IMR-90 (cell line): Measurements from ENCODE around the gene FBXO30. TPM values are rescaled to one million over a fixed set of nuclear protein-coding genes. Genes with fewer than 3 reads are reported as not detected.

Experiments used
- ATAC-seq: fragments of 200-7000 bp; cut with Tn5 transposase; 2 replicates; pipeline ENCODE4 v1.9.1; 2020; ENCODE audit warnings: low read depth, mild to moderate bottlenecking, moderate library complexity
- BruUV-seq: library from RNA; stranded (reverse); fragments of 400-500 nt; replicated peaks from 2 replicates; lab custom pipeline; 2021; lab: Mats Ljungman, UMichigan
- CTCF ChIA-PET: fragments of 300-600 bp; formaldehyde crosslinking; extraction: SDS; loops from one replicate; lab custom pipeline; 2021; ENCODE audit warnings: antibody characterized with exemption; lab: Yijun Ruan, JAX
- POLR2A ChIA-PET: fragments of 300-600 bp; sonication (Branson Sonifier 250); formaldehyde crosslinking; loops from one replicate; lab custom pipeline; 2022; ENCODE audit warnings: antibody characterized with exemption; ENCODE audit not compliant: unreplicated experiment; lab: Charles Lee
- DNase-seq: peaks from one replicate; pipeline ENCODE4 v3.0.0; 2013
- H2AFZ ChIP-seq: replicated peaks from 2 replicates; pipeline ENCODE3; 2013; ENCODE audit warnings: low read length, mild to moderate bottlenecking; ENCODE audit not compliant: poor library complexity
- H2AK5ac ChIP-seq: 2 replicates; pipeline ENCODE4 v1.6.1; 2013; ENCODE audit warnings: low read depth, low read length, inconsistent platforms
- H2AK9ac ChIP-seq: replicated peaks from 2 replicates; pipeline ENCODE3; 2013; ENCODE audit warnings: mild to moderate bottlenecking, low read depth, low read length, moderate library complexity; ENCODE audit not compliant: poor library complexity
- H2BK120ac ChIP-seq: 2 replicates; pipeline ENCODE4 v1.6.1; 2013; ENCODE audit warnings: low read depth, low read length, inconsistent platforms
- H2BK15ac ChIP-seq: 3 replicates; pipeline ENCODE4 v1.6.1; 2013; ENCODE audit warnings: low read depth, low read length, inconsistent platforms
- H2BK20ac ChIP-seq: 2 replicates; pipeline ENCODE4 v1.6.1; 2013; ENCODE audit warnings: low read depth, mild to moderate bottlenecking, inconsistent platforms, low read length, moderate library complexity
- H2BK5ac ChIP-seq: 2 replicates; pipeline ENCODE4 v1.6.1; 2013; ENCODE audit warnings: mild to moderate bottlenecking, low read depth, low read length, inconsistent platforms; ENCODE audit not compliant: poor library complexity, severe bottlenecking
- H3K14ac ChIP-seq: replicated peaks from 2 replicates; pipeline ENCODE4 v1.6.1; 2013; ENCODE audit warnings: low read depth, low read length, inconsistent platforms
- H3K18ac ChIP-seq: 2 replicates; pipeline ENCODE4 v1.6.1; 2013; ENCODE audit warnings: low read depth, low read length, control low read depth
- H3K23ac ChIP-seq: 2 replicates; pipeline ENCODE4 v1.6.1; 2013; ENCODE audit warnings: low read depth, low read length, inconsistent platforms
- H3K27ac ChIP-seq: 2 replicates; pipeline ENCODE4 v1.5.1; 2013; ENCODE audit warnings: mild to moderate bottlenecking, control low read depth, low read length; ENCODE audit not compliant: insufficient read depth
- H3K27me3 ChIP-seq: 2 replicates; pipeline ENCODE4 v1.6.1; 2013; ENCODE audit warnings: low read length; ENCODE audit not compliant: control insufficient read depth, insufficient read depth
- H3K36me3 ChIP-seq: 2 replicates; pipeline ENCODE4 v1.6.1; 2013; ENCODE audit warnings: low read length, mixed read lengths; ENCODE audit not compliant: control insufficient read depth, insufficient read depth
- H3K4ac ChIP-seq: 2 replicates; pipeline ENCODE4 v1.6.1; 2013; ENCODE audit warnings: low read depth, low read length, inconsistent platforms
- H3K4me1 ChIP-seq: 2 replicates; pipeline ENCODE4 v1.6.1; 2013; ENCODE audit warnings: low read length, mixed read lengths; ENCODE audit not compliant: control insufficient read depth, insufficient read depth
- H3K4me2 ChIP-seq: 2 replicates; pipeline ENCODE4 v1.6.1; 2013; ENCODE audit warnings: low read depth, mild to moderate bottlenecking, control low read depth, low read length, moderate library complexity
- H3K4me3 ChIP-seq: 2 replicates; pipeline ENCODE4 v1.5.1; 2013; ENCODE audit warnings: low read depth, mild to moderate bottlenecking, control low read depth, low read length, moderate library complexity; ENCODE audit not compliant: insufficient read depth
- H3K56ac ChIP-seq: 2 replicates; pipeline ENCODE4 v1.6.1; 2013; ENCODE audit warnings: low read length, inconsistent platforms; ENCODE audit not compliant: insufficient read depth; ENCODE audit errors: extremely low read depth
- H3K79me1 ChIP-seq, 2 experiments: 2 replicates each; pipeline ENCODE4 v1.6.1; 2013; ENCODE audit warnings: low read length in 2 of 2, inconsistent platforms in 1 of 2, low read depth in 1 of 2
- H3K9ac ChIP-seq: 2 replicates; pipeline ENCODE4 v1.6.1; 2013; ENCODE audit warnings: low read depth, low read length, control low read depth
- H3K9me1 ChIP-seq: 2 replicates; pipeline ENCODE4 v1.6.1; 2013; ENCODE audit warnings: low read length, inconsistent platforms; ENCODE audit not compliant: insufficient read depth
- H3K9me3 ChIP-seq: 2 replicates; pipeline ENCODE4 v1.6.1; 2013; ENCODE audit warnings: low read length; ENCODE audit not compliant: control insufficient read depth, insufficient read depth
- H4K20me1 ChIP-seq: 2 replicates; pipeline ENCODE4 v1.6.1; 2013; ENCODE audit warnings: low read length, inconsistent platforms; ENCODE audit not compliant: insufficient read depth
- H4K5ac ChIP-seq: 2 replicates; pipeline ENCODE4 v1.6.1; 2013; ENCODE audit warnings: mild to moderate bottlenecking, low read depth, low read length, control low read depth
- H4K8ac ChIP-seq, 2 experiments: 2 replicates each; pipeline ENCODE4 v1.6.1; 2013; ENCODE audit warnings: low read depth in 2 of 2, low read length in 2 of 2, control low read depth in 1 of 2, inconsistent platforms in 1 of 2
- H4K91ac ChIP-seq: 2 replicates; pipeline ENCODE4 v1.6.1; 2013; ENCODE audit warnings: low read depth, low read length, inconsistent platforms; ENCODE audit not compliant: insufficient read depth
- CEBPB ChIP-seq: IDR thresholded peaks from 2 replicates; pipeline ENCODE4 v1.6.1; 2012; ENCODE audit warnings: low read depth, low read length, improper control_type of control experiment
- CHD1 ChIP-seq: IDR thresholded peaks from 2 replicates; pipeline ENCODE4 v1.6.1; 2012; ENCODE audit warnings: low read depth, low read length, improper control_type of control experiment
- CTCF ChIP-seq: conservative IDR thresholded peaks from 2 replicates; pipeline ENCODE4 v1.5.1; 2012; ENCODE audit warnings: mild to moderate bottlenecking, low read depth, low read length, improper control_type of control experiment
- ELK1 ChIP-seq: fragments of 150-350 bp; IDR thresholded peaks from 2 replicates; pipeline ENCODE4 v1.6.1; 2016; ENCODE audit warnings: low read depth, mild to moderate bottlenecking, low read length, moderate library complexity, borderline replicate concordance
- FOS ChIP-seq: fragments of 150-350 bp; IDR thresholded peaks from 2 replicates; pipeline ENCODE4 v1.6.1; 2016; ENCODE audit warnings: low read depth, low read length
- MAFK ChIP-seq: IDR thresholded peaks from 2 replicates; pipeline ENCODE4 v1.6.1; 2012; ENCODE audit warnings: low read depth, low read length, improper control_type of control experiment
- NFE2L2 ChIP-seq: fragments of 150-350 bp; IDR thresholded peaks from 2 replicates; pipeline ENCODE4 v1.6.1; 2016; ENCODE audit warnings: low read depth, mild to moderate bottlenecking, low read length
- POLR2A ChIP-seq: IDR thresholded peaks from 2 replicates; pipeline ENCODE4 v1.6.1; 2012; ENCODE audit warnings: mild to moderate bottlenecking, low read depth, low read length
- RAD21 ChIP-seq: IDR thresholded peaks from 2 replicates; pipeline ENCODE4 v1.6.1; 2012; ENCODE audit warnings: low read length, improper control_type of control experiment
- RCOR1 ChIP-seq: IDR thresholded peaks from 2 replicates; pipeline ENCODE4 v1.6.1; 2012; ENCODE audit warnings: mild to moderate bottlenecking, low read length, improper control_type of control experiment; ENCODE audit not compliant: insufficient replicate concordance
- RFX5 ChIP-seq: IDR thresholded peaks from 2 replicates; pipeline ENCODE4 v1.8.0; 2012; ENCODE audit warnings: low read depth, mild to moderate bottlenecking, low read length, moderate library complexity
- USF2 ChIP-seq: fragments of 150-350 bp; IDR thresholded peaks from 2 replicates; pipeline ENCODE4 v1.6.1; 2017; ENCODE audit warnings: mild to moderate bottlenecking, antibody characterized with exemption, low read length, low read depth
- WGBS, 2 experiments: methylation state at CpG; one replicate each; pipeline versions ENCODE4 v1.1.5 to v1.1.7; 2013; ENCODE audit warnings: missing lambda C conversion rate in 2 of 2; ENCODE audit not compliant: insufficient read length in 1 of 2; ENCODE audit errors: extremely low coverage in 2 of 2; 5-methylcytosine and 5-hydroxymethylcytosine counted together
- dilution Hi-C: fragments of 300-500 bp; cut with HindIII; formaldehyde crosslinking; loops from one replicate; pipeline ENCODE4 v1.14.3; 2018; ENCODE audit warnings: low sequenced_read_pairs; ENCODE audit not compliant: unreplicated experiment
- in situ Hi-C: fragments of 300-500 bp; cut with MboI; formaldehyde crosslinking; loops from 3 replicates; pipeline ENCODE4 v1.14.3; 2019; ENCODE audit warnings: low sequenced_read_pairs, inconsistent platforms, mixed read lengths
- intact Hi-C: fragments of 100-400 bp; cut with micrococcal nuclease; formaldehyde crosslinking; loops from 2 replicates; pipeline ENCODE4 v1.10.0; 2022
- polyA plus RNA-seq, 3 experiments: library from polyadenylated mRNA; depleted of rRNA; stranded (reverse); fragments of >200 nt; gene quantifications; 2 replicates each; pipeline ENCODE4 v1.2.3, GENCODE V29; 2012; ENCODE audit warnings: low replicate concordance in 1 of 3
- total RNA-seq: library from RNA; depleted of rRNA; stranded (reverse); fragments of >200 nt; gene quantifications from 2 replicates; pipeline ENCODE4 v1.2.3, GENCODE V29; 2012

FBXO30 gene
- total and polyA plus RNA-seq, 2 of the 4 experiments (the other 2 are of a cell fraction), result 3.1 to 9.3 TPM

- Histone ChIP-seq H3K27me3 (no peaks in the 10 kb centered on the region), H2BK15ac (no peak overlapping the region), H3K9me1 (no peaks in the 10 kb centered on the region), H3K9me3 (no peaks in the 10 kb centered on the region), H2BK5ac (no peak overlapping the region), H2BK20ac (no peak overlapping the region), H4K91ac (no peak overlapping the region), H2AFZ (no peak overlapping the region), H3K79me1 (no peaks in the 10 kb centered on the region), H3K4me3 (no peak overlapping the region), H3K27ac (no peak overlapping the region), H3K4ac (no peak overlapping the region), H4K8ac (no peak overlapping the region), H3K14ac (no peak overlapping the region), H2AK9ac (no peak overlapping the region), H4K20me1 (no peaks in the 10 kb centered on the region), H2BK120ac (no peak overlapping the region), H4K5ac (no peak overlapping the region), H3K56ac (no peak overlapping the region), H3K4me2 (no peak overlapping the region), H3K23ac (no peak overlapping the region), H3K9ac (no peak overlapping the region), H3K36me3 (no peaks in the 10 kb centered on the region), H3K4me1 (peaks cover 2% of the 10 kb centered on the region), H2AK5ac (no peak overlapping the region), H3K18ac (no peak overlapping the region)
- dilution Hi-C loops (no loop called here), in situ Hi-C loops (no loop called here), intact Hi-C loops (no loop called here)
- ChIA-PET CTCF (no interaction called here), POLR2A (no interaction called here)
- DNase-seq (no peak), ATAC-seq (no peak)
- no CpG with 5 or more reads among the region's 1 CpG for WGBS, 2 experiments
- BruUV-seq, result no TSS peak
- TF ChIP-seq FOS, result no peak
- no peak for TF ChIP-seq ELK1
- no peak for TF ChIP-seq RFX5
- TF ChIP-seq CEBPB, result no peak
- no peak for TF ChIP-seq POLR2A
- no peak for TF ChIP-seq CTCF
- no peak for TF ChIP-seq MAFK
- no peak for TF ChIP-seq RCOR1
- no peak for TF ChIP-seq NFE2L2
- TF ChIP-seq CHD1, result no peak
- no peak for TF ChIP-seq RAD21
- TF ChIP-seq USF2, result no peak
These were observed 46.0 kb upstream of the FBXO30 start for GRCh38 chr6:145860562-145860961.
